GM21737 (cell line): Measurements from ENCODE around the gene PRCP.
A peak's percentile ranks its signal among the peaks of the same experiment; 100 is the strongest.

Experiments
- ATAC-seq: cut with Tn5 transposase; IDR thresholded peaks from one replicate; pipeline ENCODE4 v1.9.1; 2021; ENCODE audit warnings: mild to moderate bottlenecking, moderate library complexity; ENCODE audit not compliant: unreplicated experiment

The PRCP gene

GRCh38 chr11:82787981-82788380 lies 112.2 kb downstream of the PRCP start:
- ATAC-seq: no peak

DNA sequence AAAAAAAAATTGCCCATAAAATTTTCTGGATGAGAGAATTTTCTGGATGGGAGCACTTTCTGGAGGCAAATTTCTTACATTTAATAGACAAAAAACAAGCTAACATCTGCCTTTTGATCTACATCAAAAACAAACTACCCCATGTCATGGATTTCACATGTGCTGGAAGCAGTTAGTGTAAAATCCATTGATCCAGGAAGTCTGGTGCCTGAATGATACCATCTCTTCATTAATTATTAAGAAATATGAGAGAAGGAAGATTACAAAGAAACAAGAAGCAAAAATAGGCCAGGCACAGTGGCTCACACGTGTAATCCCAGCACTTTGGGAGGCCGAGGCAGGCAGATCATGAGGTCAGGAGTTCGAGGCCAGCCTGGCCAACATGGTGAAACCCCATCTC lies 113.4 kb downstream of the PRCP start:
- ATAC-seq: no peak

DNA sequence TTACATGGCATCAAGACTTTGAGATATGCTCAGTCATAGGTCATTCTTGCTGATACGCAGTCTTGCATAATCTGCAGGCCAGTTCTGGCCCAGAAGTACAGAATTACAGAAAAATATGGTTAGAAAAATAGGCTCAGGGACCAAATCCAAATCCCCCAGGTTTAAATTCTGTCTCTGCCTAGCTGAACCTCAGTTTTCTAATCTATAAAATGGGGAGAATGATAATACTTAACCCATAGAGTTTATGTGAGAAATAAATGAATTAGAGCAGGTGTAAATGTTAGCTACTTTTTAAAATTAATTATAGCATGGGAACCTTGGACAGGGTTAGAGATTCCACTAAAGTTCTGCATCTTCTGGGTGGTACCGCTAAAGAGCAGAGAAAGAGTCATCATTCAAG lies 114.2 kb downstream of the PRCP start:
- ATAC-seq: no peak

GRCh38 chr11:82782825-82783374 lies 117.3 kb downstream of the PRCP start:
- no peak for ATAC-seq

GRCh38 chr11:82778776-82779175 lies 121.5 kb downstream of the PRCP start:
- no peak for ATAC-seq

DNA sequence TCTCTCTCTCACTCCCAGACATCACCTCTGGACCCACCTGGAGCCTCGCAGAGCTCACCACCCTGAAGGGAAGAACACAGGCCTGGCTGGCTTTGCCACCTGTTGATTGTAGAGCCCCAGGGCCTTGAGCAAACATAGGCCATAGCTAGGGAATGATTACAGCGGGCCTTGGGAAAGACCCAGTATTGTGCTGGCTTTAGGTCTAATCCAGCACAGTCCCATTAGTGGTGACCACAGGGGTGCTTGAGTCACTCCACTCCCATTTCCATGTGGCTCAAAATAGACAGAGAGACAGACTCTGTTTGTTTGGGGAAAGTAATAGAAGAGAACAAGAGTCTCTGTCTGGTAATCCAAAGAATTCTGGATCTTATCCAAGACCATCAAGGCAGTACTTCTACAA lies 123.9 kb downstream of the PRCP start:
- no peak for ATAC-seq

DNA sequence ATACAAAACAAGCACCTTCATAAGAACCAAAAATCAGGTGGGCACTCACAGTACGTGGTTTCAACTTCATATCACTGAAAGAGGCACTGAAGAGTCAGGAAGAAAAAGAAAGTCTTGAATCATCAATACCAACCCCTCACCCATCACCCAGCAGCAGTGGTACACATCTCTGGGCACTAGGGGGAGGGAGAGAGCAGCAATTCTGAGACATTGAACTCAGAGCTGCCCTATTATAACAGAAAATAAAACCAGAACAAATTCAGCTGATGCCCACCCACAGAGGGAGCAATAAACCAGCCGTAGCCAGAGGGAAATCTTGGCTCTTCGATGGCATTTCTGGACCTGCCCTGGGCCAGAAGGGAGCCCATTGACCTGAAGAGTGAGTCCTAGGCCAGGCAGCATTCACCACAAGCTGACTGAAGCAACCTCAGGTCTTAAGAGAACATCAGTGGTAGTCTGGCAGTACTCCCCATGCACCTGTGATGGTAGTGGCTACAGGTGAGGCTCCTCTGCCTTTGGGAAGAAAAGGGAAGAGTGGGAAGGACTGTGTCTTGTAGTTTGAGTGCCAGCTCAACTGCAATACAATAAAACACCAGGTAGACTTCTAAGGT lies 124.4 kb downstream of the PRCP start:
- peak; percentile 95 for ATAC-seq

- no peak for ATAC-seq
Observed at GRCh38 chr11:82775218-82775617, 125.0 kb downstream of the PRCP start.
